K562 treated with DMSO at 1 percent for 4 hours (cell line): ENCODE measurements around the gene CELSR2. TPM values are rescaled to one million over a fixed set of nuclear protein-coding genes. Genes with fewer than 3 reads are reported as not detected.

Experiments
- total RNA-seq: library from RNA; unstranded; fragments of 300-600 nt; gene quantifications from 2 replicates; pipeline ENCODE4 v1.2.3, GENCODE V29; 2022; ENCODE audit not compliant: insufficient read depth

CELSR2 gene
- total RNA-seq = 10.0 and 16.0 TPM in 2 replicates

GRCh38 chr1:109248797-109249629 is at the start of gene CELSR2:
Gene CELSR2, plus strand, starts transcription at chr1:109249539. Its CDS starts 541 bp downstream, at chr1:109250080.

GRCh38 chr1:109213824-109214693 is 35.3 kb upstream of the CELSR2 start, which contains the start of gene SARS1:
Gene SARS1, plus strand, starts transcription at chr1:109213918. Its CDS starts 75 bp downstream, at chr1:109213993.

GRCh38 chr1:109282952-109283747 is 33.8 kb downstream of the CELSR2 start, which contains the start of gene PSRC1:
Gene PSRC1, minus strand, starts transcription at chr1:109283145.

GRCh38 chr1:109306832-109307273 is 57.5 kb downstream of the CELSR2 start, which contains the start of gene MYBPHL:
Gene MYBPHL, minus strand, starts transcription at chr1:109307011. Its CDS starts 20 bp downstream, at chr1:109306991.

Other genes with a start within 250 kb of the CELSR2 start
- gene WDR47, start 207.4 kb upstream of the CELSR2 start, total RNA-seq = 13.3 and 18.6 TPM in 2 replicates
- 36.1 and 41.9 TPM in 2 replicates for gene TAF13, start 173.5 kb upstream of the CELSR2 start, total RNA-seq
- 16.2 and 18.3 TPM in 2 replicates for gene TMEM167B, start 158.8 kb upstream of the CELSR2 start, total RNA-seq
- gene ELAPOR1, start 135.4 kb upstream of the CELSR2 start, total RNA-seq = 0.36 and 0.53 TPM in 2 replicates
- gene SARS1, start 35.6 kb upstream of the CELSR2 start, total RNA-seq = 573 and 625 TPM in 2 replicates
- 33.5 and 38.2 TPM in 2 replicates for gene PSRC1, start 33.6 kb downstream of the CELSR2 start, total RNA-seq
- not detected in 2 replicates for gene MYBPHL, start 57.5 kb downstream of the CELSR2 start, total RNA-seq
- gene SORT1, start 148.4 kb downstream of the CELSR2 start, total RNA-seq = 45.5 and 67.0 TPM in 2 replicates
- gene PSMA5, start 176.9 kb downstream of the CELSR2 start, total RNA-seq = 105 and 107 TPM in 2 replicates
- not detected in 2 replicates for gene SYPL2, start 217.0 kb downstream of the CELSR2 start, total RNA-seq
- gene ATXN7L2, start 234.4 kb downstream of the CELSR2 start, total RNA-seq = 6.5 and 7.9 TPM in 2 replicates
- 6.7 and 6.8 TPM in 2 replicates for gene CYB561D1, start 244.6 kb downstream of the CELSR2 start, total RNA-seq